Uterus (tissue), 4 donors: Measurements from ENCODE around the gene PSORS1C1. TPM values are rescaled to one million over a fixed set of nuclear protein-coding genes. Genes with fewer than 3 reads are reported as not detected.

Source experiments
- DNase-seq, 2 donors: peaks; one replicate each; pipeline ENCODE4 v3.0.0-alpha.2; 2019 to 2020
- H3K27ac ChIP-seq, 2 donors: fragments of 200-600 bp; sonication (generic); 1 replicate in 1 of 2; 2 replicates in 1 of 2; pipeline ENCODE4 v1.5.1; 2016 to 2018
- H3K27me3 ChIP-seq, 2 donors: fragments of 200-600 bp; sonication (generic); one replicate each; pipeline ENCODE4 v1.5.1; 2018 to 2019; ENCODE audit warnings: control low read depth in 1 of 2
- H3K36me3 ChIP-seq, 2 donors: fragments of 200-600 bp; sonication (generic); one replicate each; pipeline ENCODE4 v1.5.1; 2019; ENCODE audit warnings: control low read depth in 1 of 2
- H3K4me1 ChIP-seq, 2 donors: fragments of 200-600 bp; sonication (generic); one replicate each; pipeline ENCODE4 v1.5.1; 2018 to 2019; ENCODE audit warnings: control low read depth in 1 of 2
- H3K4me3 ChIP-seq, 2 donors: fragments of 200-600 bp; sonication (generic); 1 replicate in 1 of 2; 2 replicates in 1 of 2; pipeline ENCODE4 v1.5.1; 2018 to 2019; ENCODE audit warnings: mild to moderate bottlenecking in 1 of 2
- H3K9me3 ChIP-seq, 2 donors: fragments of 200-600 bp; sonication (generic); one replicate each; pipeline ENCODE4 v1.5.1; 2019; ENCODE audit warnings: control low read depth in 1 of 2
- CTCF ChIP-seq, 4 experiments: fragments of 200-600 bp in 2 of 4; fragments of 450-650 bp in 2 of 4; sonication (generic) in 2 of 4; IDR thresholded peaks; one replicate each; pipeline ENCODE4 v1.5.1; 2016 to 2019; ENCODE audit warnings: antibody characterized with exemption in 4 of 4, mild to moderate bottlenecking in 2 of 4, moderate library complexity in 1 of 4
- POLR2A ChIP-seq, 2 donors: fragments of 450-650 bp; IDR thresholded peaks; one replicate each; pipeline ENCODE4 v1.6.1; 2016; ENCODE audit warnings: antibody characterized with exemption in 2 of 2, mild to moderate bottlenecking in 1 of 2, moderate library complexity in 1 of 2
- intact Hi-C: fragments of 100-400 bp; cut with DNase I; formaldehyde crosslinking; loops from one replicate; pipeline ENCODE4 v1.15.1; 2023; ENCODE audit warnings: low total_unique reads
- total RNA-seq, 4 donors: library from RNA; depleted of rRNA in 3 of 4; stranded (reverse); fragments of >200 nt in 3 of 4; gene quantifications; one replicate each; pipeline versions ENCODE4 v1.1.0 to v1.2.4, GENCODE V29; 2014 to 2023
- donor health status: DM: yes; HTN: yes; CAD: no.

PSORS1C1 gene
- total RNA-seq, 4 donors from 2014 or later: under 0.01 to 4.5 (median 0.54) TPM

- TF ChIP-seq POLR2A (IDR thresholded peaks at IDR 0.05): no peak
- no peak for TF ChIP-seq CTCF (IDR thresholded peaks at IDR 0.05)
- peak overlapping the region in 1 of 2 donors; percentile 14 for H3K27ac ChIP-seq
- H3K27me3 ChIP-seq: no peaks in the 10 kb centered on the region
Observed at GRCh38 chr6:31126396-31127175, 12.0 kb downstream of the PSORS1C1 start.

GRCh38 chr6:31128093-31128676 is 13.6 kb downstream of the PSORS1C1 start:
- Histone ChIP-seq H3K4me3 (no peak overlapping the region), H3K9me3 (no peaks in the 10 kb centered on the region), H3K36me3 (no peaks in the 10 kb centered on the region), H3K27me3 (no peaks in the 10 kb centered on the region), H3K4me1 (no peaks in the 10 kb centered on the region), H3K27ac (no peak overlapping the region)
- TF ChIP-seq CTCF (IDR thresholded peaks at IDR 0.05): peak; percentile 62 to 84 (median 75)
- TF ChIP-seq POLR2A (IDR thresholded peaks at IDR 0.05): no peak
- DNase-seq: peak; percentile 57 to 67
- intact Hi-C loops: no loop called here

More at GRCh38 chr6:31126396-31127175, 12.0 kb downstream of the PSORS1C1 start:
- Histone ChIP-seq H3K4me3 (no peak overlapping the region), H3K4me1 (no peaks in the 10 kb centered on the region), H3K9me3 (no peaks in the 10 kb centered on the region), H3K36me3 (no peaks in the 10 kb centered on the region)
- no peak for DNase-seq
- intact Hi-C loops: no loop called here

- Histone ChIP-seq H3K4me3 (no peak overlapping the region), H3K27me3 (no peaks in the 10 kb centered on the region), H3K4me1 (no peaks in the 10 kb centered on the region), H3K9me3 (no peaks in the 10 kb centered on the region), H3K36me3 (no peaks in the 10 kb centered on the region), H3K27ac (no peak overlapping the region)
- intact Hi-C loops: no loop called here
- no peak for TF ChIP-seq POLR2A (IDR thresholded peaks at IDR 0.05)
- TF ChIP-seq CTCF (IDR thresholded peaks at IDR 0.05): no peak
- DNase-seq: no peak
Observed at GRCh38 chr6:31129130-31129529, 14.5 kb downstream of the PSORS1C1 start.

- TF ChIP-seq CTCF (IDR thresholded peaks at IDR 0.05) (no peak), POLR2A (IDR thresholded peaks at IDR 0.05) (no peak)
- DNase-seq: no peak
- H3K36me3 ChIP-seq: no peaks in the 10 kb centered on the region
- H3K27ac ChIP-seq: no peak overlapping the region
- intact Hi-C loops: no loop called here
- H3K4me1 ChIP-seq: no peaks in the 10 kb centered on the region
- no peak overlapping the region for H3K4me3 ChIP-seq
- no peaks in the 10 kb centered on the region for H3K27me3 ChIP-seq
- H3K9me3 ChIP-seq: no peaks in the 10 kb centered on the region
Observed at GRCh38 chr6:31130751-31131150, 16.2 kb downstream of the PSORS1C1 start.

- Histone ChIP-seq H3K36me3 (no peaks in the 10 kb centered on the region), H3K9me3 (no peaks in the 10 kb centered on the region), H3K27ac (no peak overlapping the region), H3K27me3 (no peaks in the 10 kb centered on the region), H3K4me3 (no peak overlapping the region), H3K4me1 (no peaks in the 10 kb centered on the region)
- intact Hi-C loops: no loop called here
- TF ChIP-seq CTCF (IDR thresholded peaks at IDR 0.05): no peak
- no peak for TF ChIP-seq POLR2A (IDR thresholded peaks at IDR 0.05)
- DNase-seq: no peak
Observed at GRCh38 chr6:31131595-31131994, 17.0 kb downstream of the PSORS1C1 start.
